GM11168 (cell line): ENCODE data around the gene SETD3.

Source experiments
- in situ Hi-C: fragments of 300-500 bp; cut with MboI; formaldehyde crosslinking; loops from one replicate; pipeline ENCODE4 v1.12.0; 2022; ENCODE audit warnings: low sequenced_read_pairs; ENCODE audit not compliant: unreplicated experiment

SETD3 gene

GRCh38 chr14:99408971-99409289 is 71.7 kb downstream of the SETD3 start:
- in situ Hi-C loops = no loop called here

DNA sequence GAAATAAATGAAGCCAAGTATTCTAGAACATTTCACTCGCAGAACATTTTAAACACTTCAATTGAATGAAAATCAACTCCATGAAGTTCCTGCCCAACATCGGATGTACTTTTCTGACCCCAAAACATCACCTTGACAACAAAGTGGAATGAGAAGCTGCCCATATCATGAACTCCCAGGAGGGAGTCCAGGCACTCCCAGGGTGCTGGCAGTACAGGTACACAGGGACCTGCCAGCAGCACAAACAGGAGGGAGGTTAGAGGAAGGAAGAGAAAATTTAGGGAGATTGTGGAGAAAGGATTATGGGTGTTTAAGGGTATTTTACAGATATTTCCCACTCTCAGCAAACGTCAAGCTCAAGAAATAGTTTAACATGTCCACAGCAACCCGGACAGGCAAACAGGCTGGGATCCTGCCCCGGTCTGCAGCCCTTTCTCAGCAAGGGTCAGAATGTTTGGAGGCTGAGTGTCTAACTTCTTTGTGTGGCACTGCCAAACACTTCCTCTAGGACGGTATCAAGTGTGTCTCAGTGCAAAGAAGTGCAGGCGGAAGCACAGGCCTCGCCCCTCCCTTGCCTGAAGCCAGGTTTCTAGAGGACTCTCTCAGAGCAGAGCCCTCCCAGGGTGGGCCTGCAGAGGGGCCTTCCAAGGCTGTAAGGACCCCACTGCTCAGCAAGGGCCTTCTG is 72.2 kb downstream of the SETD3 start:
- in situ Hi-C loops = no loop called here

DNA sequence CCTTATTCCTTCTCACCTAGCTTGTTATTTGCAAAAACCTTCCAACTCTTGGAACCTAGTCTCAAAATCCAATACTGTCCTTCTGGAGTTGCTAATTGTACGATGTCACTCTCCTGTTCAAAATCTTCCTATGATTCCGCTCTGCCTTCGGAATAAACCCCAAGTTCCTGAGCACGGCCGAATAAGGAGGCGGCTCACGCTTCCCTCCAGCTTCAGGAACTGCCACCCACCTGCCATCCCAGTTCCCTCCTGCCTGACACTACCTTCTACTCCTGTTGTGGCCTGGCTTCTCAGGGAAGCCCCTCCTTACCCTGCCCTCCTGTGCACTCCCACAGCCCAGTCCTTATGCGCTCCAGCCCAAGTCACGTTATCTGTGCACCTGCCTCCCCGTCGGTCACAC is 73.2 kb downstream of the SETD3 start:
- in situ Hi-C loops = no loop called here

DNA sequence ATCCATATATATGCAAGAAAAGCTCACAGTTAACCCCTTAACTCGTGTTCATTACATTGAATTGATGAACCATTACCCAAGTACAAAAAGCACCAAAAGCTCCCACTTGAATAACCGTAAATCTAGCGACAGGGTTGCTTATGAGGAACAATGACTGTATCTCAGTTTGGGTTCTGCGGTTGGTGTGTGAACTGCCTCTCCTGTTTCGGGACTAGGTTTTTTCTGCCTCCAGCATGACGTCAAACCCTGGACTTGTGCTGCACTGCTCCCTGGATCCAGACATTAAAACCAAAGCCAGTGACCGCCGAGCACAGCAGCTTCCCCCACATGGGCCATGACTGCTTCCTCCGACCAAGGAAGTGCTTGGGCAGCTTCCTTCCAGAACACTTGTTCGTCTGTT is 77.7 kb downstream of the SETD3 start:
- in situ Hi-C loops = no loop called here

DNA sequence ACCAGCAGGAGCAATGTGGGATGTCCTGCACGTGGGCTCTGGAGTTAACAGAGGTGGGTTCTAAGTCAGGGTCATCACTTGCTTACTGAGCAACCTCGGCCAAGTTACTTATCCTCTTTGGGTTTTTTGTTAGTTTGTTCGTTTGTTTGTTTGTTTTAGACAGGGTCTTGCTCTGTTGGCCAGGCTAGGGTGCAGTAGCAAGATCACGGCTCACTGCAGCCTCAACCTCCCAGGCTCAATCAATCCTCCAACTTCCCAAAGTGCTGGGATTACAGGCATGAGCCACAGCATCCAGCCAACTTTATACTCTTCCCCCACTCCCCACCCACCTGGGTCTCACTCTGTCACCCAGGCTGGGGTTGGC is 78.4 kb downstream of the SETD3 start:
- in situ Hi-C loops = no loop called here

GRCh38 chr14:99401621-99402284 is 78.9 kb downstream of the SETD3 start:
- in situ Hi-C loops = no loop called here

GRCh38 chr14:99401211-99401610 is 79.4 kb downstream of the SETD3 start:
- in situ Hi-C loops = no loop called here

GRCh38 chr14:99397698-99398097 is 83.0 kb downstream of the SETD3 start:
- in situ Hi-C loops = no loop called here

GRCh38 chr14:99395909-99396530 is 84.6 kb downstream of the SETD3 start:
- in situ Hi-C loops = no loop called here

GRCh38 chr14:99394602-99395156 is 86.0 kb downstream of the SETD3 start:
- in situ Hi-C loops = no loop called here

DNA sequence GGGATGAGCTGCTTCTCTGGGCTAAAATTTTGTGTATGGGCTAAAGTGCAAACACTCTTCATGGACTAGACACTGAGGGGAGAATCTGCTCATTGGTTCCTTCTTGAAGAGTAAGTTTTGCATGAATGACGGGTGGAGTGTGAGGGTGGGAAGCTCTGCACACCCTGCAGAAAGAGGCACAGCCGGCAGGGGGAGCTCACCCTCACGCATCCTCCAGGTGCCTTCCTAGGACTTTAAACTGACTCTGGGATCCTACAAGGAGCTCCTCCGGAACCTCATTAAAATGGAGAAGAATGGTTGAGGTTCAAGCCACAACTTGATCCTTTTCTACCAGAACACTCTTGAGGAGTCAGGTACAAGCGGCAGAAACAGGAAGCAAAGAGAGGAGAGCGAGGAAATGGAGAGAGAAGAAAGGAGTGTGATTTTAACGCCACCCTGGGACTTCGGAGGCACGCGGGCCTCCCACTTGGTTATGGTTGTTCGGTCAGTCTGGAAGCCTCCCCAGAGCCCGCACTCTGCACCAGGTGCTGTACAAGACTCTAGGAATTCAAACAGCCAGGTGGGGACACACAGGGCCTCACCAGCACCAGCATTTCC is 87.5 kb downstream of the SETD3 start:
- in situ Hi-C loops = no loop called here

DNA sequence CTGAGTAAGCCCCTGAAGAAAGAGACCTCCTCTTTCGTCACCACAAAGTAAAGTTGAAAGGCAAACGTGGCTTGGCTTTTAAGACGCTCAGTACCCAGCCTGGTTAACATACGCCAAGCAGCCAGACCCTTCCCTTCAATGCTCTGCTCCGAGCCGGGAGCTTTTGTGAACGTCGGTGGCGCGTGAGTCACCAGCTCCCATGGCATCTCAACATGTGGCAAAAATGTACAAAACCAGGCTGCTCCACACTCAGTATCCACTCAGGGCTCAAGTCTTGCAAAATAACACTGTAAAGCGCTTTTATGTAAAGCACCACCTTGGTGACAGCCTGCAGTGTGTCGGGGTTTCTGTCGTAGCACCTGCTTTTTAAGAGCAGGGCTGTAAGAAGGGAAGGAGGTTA is 89.0 kb downstream of the SETD3 start:
- in situ Hi-C loops = no loop called here

DNA sequence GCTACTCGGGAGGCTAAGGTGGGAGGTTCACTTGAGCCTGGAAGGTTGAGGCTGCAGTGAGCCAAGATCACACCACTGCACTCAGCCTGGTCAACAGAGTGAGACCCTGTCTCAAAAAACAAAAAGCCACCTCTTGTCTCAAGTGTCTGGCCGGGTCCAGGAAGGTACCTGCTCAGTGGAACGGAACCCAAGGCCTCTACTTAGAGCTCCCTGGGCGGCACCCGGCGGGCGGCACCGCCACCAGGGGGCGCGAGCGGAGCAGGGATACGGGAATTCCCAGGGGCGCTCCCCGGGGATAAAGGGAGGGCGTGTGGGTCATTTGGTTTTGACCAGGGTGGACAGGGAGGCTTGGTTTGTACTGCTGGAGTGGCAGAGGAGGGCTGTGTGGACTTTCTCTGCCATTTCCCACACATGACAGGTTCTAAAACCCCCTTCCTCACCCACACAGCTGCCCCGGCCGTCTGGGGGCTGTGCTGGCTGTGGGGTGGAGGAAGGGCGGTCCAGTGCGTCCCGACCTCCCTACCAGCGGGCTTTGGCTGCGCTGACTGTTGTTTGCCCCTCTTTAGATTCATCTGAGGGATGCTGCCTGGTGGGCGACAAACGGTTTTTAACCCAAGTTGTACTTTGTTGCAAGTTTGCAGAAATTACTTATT is 91.4 kb downstream of the SETD3 start:
- in situ Hi-C loops = no loop called here

DNA sequence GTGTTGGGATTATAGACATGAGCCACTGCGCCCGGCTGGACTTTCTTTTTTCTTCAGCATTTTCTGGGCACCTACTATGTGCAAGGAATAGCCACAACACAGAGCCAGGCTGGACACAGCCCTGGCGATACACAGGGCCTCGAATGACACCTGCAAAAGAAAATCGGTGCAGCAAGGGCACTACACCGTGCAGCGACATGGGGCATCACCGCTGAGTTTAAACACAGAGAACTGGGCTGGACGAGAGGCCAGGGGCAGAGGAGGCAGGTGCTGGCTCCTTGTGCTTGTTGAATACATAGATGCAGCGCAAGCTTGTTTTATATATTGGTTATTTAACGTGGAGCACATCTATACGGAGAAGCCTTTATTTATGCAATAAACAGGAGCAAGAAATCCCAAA is 92.4 kb downstream of the SETD3 start:
- in situ Hi-C loops = no loop called here

GRCh38 chr14:99387880-99388279 is 92.8 kb downstream of the SETD3 start:
- in situ Hi-C loops = no loop called here

GRCh38 chr14:99384450-99385417 is 95.9 kb downstream of the SETD3 start:
- in situ Hi-C loops = no loop called here

GRCh38 chr14:99383472-99384449 is 96.9 kb downstream of the SETD3 start:
- in situ Hi-C loops = no loop called here

GRCh38 chr14:99382781-99383471 is 97.7 kb downstream of the SETD3 start:
- in situ Hi-C loops = no loop called here
